Mucosa of stomach (tissue), 1 donor: ENCODE results near the gene ZNF414.
"Not testable (repeated sequence)": the region's sequence is repeated elsewhere in the genome, so short reads cannot be mapped to it uniquely, and the experiment has no call there.

Experiments used
- H3K27me3 ChIP-seq: one replicate; pipeline ENCODE4 v1.7.0; 2013; ENCODE audit warnings: mild to moderate bottlenecking, low read length; ENCODE audit not compliant: control insufficient read depth, insufficient read depth
- H3K36me3 ChIP-seq: one replicate; pipeline ENCODE4 v1.7.0; 2013; ENCODE audit warnings: low read length; ENCODE audit not compliant: control insufficient read depth, insufficient read depth
- H3K4me1 ChIP-seq: one replicate; pipeline ENCODE4 v1.7.0; 2013; ENCODE audit warnings: mild to moderate bottlenecking, low read length; ENCODE audit not compliant: control insufficient read depth, insufficient read depth
- H3K4me3 ChIP-seq: one replicate; pipeline ENCODE4 v1.7.0; 2013; ENCODE audit warnings: low read length
- H3K9ac ChIP-seq: one replicate; pipeline ENCODE4 v1.7.0; 2013; ENCODE audit warnings: mild to moderate bottlenecking, low read length, moderate library complexity
- H3K9me3 ChIP-seq: one replicate; pipeline ENCODE4 v1.7.0; 2013; ENCODE audit warnings: mild to moderate bottlenecking, low read length, moderate library complexity; ENCODE audit not compliant: control insufficient read depth
- donor health status: Pancreatic carcinoma.

Gene ZNF414

GRCh38 chr19:8514505-8515009 is 590 bp upstream of the ZNF414 start:
- H3K9me3 ChIP-seq, H3K27me3 ChIP-seq, H3K36me3 ChIP-seq: not testable (repeated sequence)
- Histone ChIP-seq H3K4me1 (peaks cover 18% of the 10 kb centered on the region), H3K4me3 (peak overlapping the region; percentile 29), H3K9ac (peak overlapping the region; percentile 70)

- Histone ChIP-seq H3K9ac (peak overlapping the region; percentile 70), H3K4me3 (peak overlapping the region; percentile 29), H3K36me3 (peaks cover 5% of the 10 kb centered on the region), H3K4me1 (peaks cover 18% of the 10 kb centered on the region), H3K27me3 (no peaks in the 10 kb centered on the region), H3K9me3 (no peaks in the 10 kb centered on the region)
These were observed 806 bp downstream of the ZNF414 start for GRCh38 chr19:8513036-8513686.

DNA sequence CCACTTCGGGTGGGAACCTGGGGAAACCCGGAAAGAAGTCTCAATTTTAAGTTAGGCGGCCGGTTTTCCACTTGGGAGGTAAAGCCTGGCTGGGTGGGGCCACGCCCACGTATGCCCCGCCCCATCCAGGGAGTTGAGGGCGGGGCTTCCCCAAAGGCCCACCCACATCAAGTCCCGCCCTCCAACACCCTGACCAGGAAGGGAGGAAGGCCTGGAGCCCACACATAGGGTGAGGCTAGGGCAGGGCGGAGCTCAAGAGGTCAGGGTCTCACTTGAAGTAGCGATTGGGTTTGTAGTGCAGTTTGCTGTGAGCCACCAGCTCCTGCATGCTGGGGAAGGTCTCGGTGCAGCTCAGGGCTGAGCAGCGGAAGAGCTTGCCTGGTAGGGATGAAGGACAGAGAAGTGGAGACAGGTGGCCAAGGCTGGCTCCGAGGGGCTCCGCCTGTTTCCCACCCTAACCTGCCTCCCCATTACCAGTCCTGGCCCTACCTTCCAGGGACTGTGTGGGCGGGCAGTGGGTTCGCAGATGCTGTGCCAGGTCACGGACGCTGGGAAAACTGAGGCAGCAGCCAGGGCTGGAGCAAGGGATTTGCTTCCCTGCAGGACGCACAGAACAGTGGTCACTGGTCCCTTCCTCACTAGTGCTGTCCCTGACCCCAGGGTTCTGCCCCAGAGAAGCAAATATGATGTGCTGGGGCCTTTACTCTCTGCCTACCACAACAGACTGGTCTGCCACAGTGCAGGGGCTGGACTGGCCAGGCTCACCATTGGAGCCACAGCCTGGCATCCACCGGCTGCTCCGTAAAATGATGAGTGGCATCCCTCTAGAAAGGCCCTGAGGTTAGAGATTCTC is 1.6 kb downstream of the ZNF414 start:
- Histone ChIP-seq H3K4me3 (no peak overlapping the region), H3K9ac (no peak overlapping the region), H3K27me3 (no peaks in the 10 kb centered on the region), H3K36me3 (peaks cover 5% of the 10 kb centered on the region), H3K9me3 (no peaks in the 10 kb centered on the region), H3K4me1 (peaks cover 18% of the 10 kb centered on the region)

GRCh38 chr19:8511573-8512101 is 2.3 kb downstream of the ZNF414 start:
- Histone ChIP-seq H3K4me1 (peaks cover 20% of the 10 kb centered on the region), H3K27me3 (no peaks in the 10 kb centered on the region), H3K36me3 (peaks cover 5% of the 10 kb centered on the region), H3K9ac (no peak overlapping the region), H3K4me3 (no peak overlapping the region), H3K9me3 (no peaks in the 10 kb centered on the region)

DNA sequence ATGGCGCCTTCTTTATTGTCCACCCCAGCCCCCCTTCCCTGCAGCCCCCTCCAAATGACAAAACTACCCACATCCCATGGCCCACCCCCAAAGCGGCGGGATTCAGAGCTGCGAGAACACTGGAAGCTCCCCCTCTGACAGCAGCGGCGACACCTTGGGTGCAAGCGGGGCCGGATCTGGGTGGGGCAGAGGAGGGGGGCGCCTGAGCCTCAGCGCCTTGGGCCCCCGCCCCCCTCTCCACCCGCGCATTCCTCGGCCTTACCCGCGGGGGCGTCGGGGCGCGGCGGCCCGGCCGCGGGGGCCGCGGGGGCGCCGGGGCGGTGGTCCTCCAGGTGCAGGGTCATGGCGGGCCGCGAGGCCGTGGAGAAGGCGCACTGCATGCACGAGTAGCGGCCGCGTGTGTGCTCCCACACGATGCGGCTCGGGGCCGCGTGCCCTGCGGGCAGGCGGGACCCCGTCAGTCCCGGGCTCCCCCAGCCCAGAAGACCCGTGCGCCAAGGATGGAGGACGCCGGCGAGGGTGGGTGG is 3.3 kb downstream of the ZNF414 start:
- peaks cover 30% of the 10 kb centered on the region for H3K4me1 ChIP-seq
- no peaks in the 10 kb centered on the region for H3K27me3 ChIP-seq
- no peak overlapping the region for H3K9ac ChIP-seq
- H3K9me3 ChIP-seq = no peaks in the 10 kb centered on the region
- peaks cover 5% of the 10 kb centered on the region for H3K36me3 ChIP-seq
- H3K4me3 ChIP-seq = no peak overlapping the region

DNA sequence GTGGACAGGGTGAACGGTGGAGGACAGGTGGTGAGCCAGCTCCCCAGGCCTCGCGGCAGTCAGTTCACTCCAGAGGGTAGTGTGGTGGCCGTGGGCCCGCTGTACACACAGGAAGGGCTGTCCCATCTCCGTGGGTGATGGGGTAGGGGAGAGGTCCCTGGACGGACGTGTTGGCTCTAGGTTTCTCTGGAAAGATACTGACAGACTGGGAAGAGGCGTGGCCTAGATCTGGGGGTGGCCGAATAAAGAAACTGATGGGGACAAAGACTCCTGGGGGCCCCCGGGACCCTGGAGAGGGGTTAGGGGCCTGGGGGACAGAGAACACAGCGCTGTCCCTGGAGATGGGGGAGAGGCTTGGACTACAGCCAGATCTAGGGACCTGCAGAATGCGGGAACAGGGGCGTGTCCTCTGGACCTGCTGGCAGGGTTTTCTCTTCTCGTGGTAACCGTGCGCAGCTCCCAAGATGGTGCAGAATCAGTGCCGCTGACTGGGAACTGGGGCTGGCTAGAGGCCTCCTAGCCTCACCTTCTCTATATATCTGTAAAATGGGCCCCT is 7.5 kb downstream of the ZNF414 start:
- no peaks in the 10 kb centered on the region for H3K9me3 ChIP-seq
- no peaks in the 10 kb centered on the region for H3K27me3 ChIP-seq
- H3K9ac ChIP-seq = peak overlapping the region; percentile 25
- no peaks in the 10 kb centered on the region for H3K36me3 ChIP-seq
- peak overlapping the region; percentile 36 for H3K4me3 ChIP-seq
- H3K4me1 ChIP-seq = peaks cover 13% of the 10 kb centered on the region

GRCh38 chr19:8505680-8506401 is 8.1 kb downstream of the ZNF414 start:
- peak overlapping the region; percentile 25 for H3K9ac ChIP-seq
- no peaks in the 10 kb centered on the region for H3K9me3 ChIP-seq

DNA sequence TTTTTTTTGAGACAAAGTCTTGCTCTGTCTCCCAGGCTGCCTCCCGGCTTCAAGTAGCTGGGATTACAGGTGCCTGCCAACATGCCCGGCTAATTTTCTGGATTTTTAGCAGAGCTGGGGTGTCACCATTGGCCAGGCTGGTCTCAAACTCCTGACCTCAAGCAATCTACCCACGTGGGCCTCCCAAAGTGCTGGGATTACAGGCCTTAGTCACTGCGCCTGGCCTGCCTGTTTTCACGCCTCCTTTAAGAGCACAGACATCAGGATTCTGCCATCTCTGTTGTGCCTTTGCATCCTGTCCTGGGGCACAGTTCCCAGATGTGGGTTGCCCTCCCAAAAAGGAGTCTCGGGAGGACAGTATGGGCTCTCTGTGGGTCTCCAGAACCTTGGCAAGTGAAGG is 9.0 kb downstream of the ZNF414 start:
- Histone ChIP-seq H3K4me1 (peaks cover 13% of the 10 kb centered on the region), H3K36me3 (no peaks in the 10 kb centered on the region), H3K9me3 (no peaks in the 10 kb centered on the region), H3K27me3 (no peaks in the 10 kb centered on the region), H3K9ac (no peak overlapping the region), H3K4me3 (no peak overlapping the region)

More at GRCh38 chr19:8505680-8506401, 8.1 kb downstream of the ZNF414 start:
- H3K27me3 ChIP-seq = no peaks in the 10 kb centered on the region
- peak overlapping the region; percentile 36 for H3K4me3 ChIP-seq
- peaks cover 13% of the 10 kb centered on the region for H3K4me1 ChIP-seq
- no peaks in the 10 kb centered on the region for H3K36me3 ChIP-seq

DNA sequence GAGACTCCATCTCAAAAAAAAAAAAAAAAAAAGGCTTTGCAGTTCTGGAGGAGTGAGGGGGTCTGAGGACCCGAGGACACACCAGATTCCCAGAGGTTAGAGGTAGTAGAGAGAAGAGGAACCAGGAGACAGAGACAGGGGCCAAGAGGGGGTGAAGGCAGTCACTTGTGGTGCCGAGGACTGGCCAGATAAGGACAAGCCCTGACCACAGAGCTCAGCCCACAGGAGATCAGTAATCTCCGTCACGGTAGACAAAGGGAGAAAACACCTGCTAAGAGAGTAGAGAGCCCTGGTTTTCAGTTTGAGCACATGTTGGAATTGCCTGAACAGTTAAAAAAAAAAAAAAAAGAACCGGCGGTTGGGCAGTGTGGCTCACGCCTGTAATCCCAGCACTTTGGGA is 9.8 kb downstream of the ZNF414 start:
- no peaks in the 10 kb centered on the region for H3K36me3 ChIP-seq
- H3K9me3 ChIP-seq = no peaks in the 10 kb centered on the region
- no peak overlapping the region for H3K4me3 ChIP-seq
- no peaks in the 10 kb centered on the region for H3K27me3 ChIP-seq
- H3K4me1 ChIP-seq = peaks cover 13% of the 10 kb centered on the region
- no peak overlapping the region for H3K9ac ChIP-seq

DNA sequence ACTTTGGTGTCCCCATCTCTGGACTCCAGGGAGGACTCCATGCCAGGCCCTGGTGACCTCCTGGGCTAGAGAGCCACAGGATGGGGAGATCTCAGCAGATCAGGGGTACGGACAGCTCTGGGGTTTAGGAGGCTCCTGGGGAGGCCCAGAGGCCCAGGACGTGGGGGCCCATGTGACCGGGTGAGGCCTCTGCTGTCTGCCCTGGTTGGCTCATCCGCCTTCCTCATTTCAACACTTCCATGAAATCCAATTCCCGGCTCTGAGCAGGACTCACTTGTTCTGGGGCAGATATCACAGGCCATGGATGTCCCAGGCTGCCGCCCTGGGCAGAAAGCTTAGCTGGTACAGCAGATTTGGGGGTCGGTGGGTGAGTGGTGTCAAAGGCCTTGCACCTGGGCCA is 10.5 kb downstream of the ZNF414 start:
- peaks cover 13% of the 10 kb centered on the region for H3K4me1 ChIP-seq
- no peaks in the 10 kb centered on the region for H3K27me3 ChIP-seq
- no peaks in the 10 kb centered on the region for H3K9me3 ChIP-seq
- H3K9ac ChIP-seq = no peak overlapping the region
- H3K4me3 ChIP-seq = no peak overlapping the region
- H3K36me3 ChIP-seq = no peaks in the 10 kb centered on the region

DNA sequence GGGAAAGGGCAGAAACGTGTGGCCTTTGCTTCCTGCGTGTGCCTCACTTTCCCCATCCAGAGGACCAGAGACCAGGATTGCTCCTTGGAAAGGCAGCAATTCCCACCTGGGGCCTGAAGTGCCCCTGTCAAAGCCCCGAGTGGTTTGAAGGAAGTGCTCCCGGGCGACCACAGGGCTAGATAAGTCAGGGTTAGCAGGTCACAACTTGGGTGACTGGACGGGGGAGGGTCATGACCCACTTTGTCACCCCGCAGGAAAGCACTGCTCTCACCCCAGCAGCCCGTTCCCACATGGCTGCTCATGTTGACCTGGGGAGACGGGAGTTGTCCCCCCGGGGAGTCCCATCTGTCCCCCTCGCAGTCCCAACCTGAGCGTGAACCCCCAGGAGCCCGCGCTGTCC is 12.0 kb downstream of the ZNF414 start:
- no peak overlapping the region for H3K9ac ChIP-seq
- H3K4me3 ChIP-seq = no peak overlapping the region
- H3K4me1 ChIP-seq = peaks cover 13% of the 10 kb centered on the region
- no peaks in the 10 kb centered on the region for H3K9me3 ChIP-seq
- no peaks in the 10 kb centered on the region for H3K27me3 ChIP-seq
- no peaks in the 10 kb centered on the region for H3K36me3 ChIP-seq
